Left lobe of liver (tissue), 2 donors: ENCODE data around the gene ADISSP. TPM values are rescaled to one million over a fixed set of nuclear protein-coding genes. Genes with fewer than 3 reads are reported as not detected.

ENCODE experiments used
- ATAC-seq: fragments of 200-7000 bp; cut with Tn5 transposase; one replicate; pipeline ENCODE4 v1.9.1; 2020; ENCODE audit warnings: mild to moderate bottlenecking, moderate library complexity
- DNase-seq: peaks from one replicate; pipeline ENCODE4 v3.0.0-alpha.2; 2020; ENCODE audit warnings: low spot score
- total RNA-seq: library from RNA; stranded (reverse); gene quantifications from one replicate; pipeline ENCODE4 v1.2.1, GENCODE V29; 2021
- donor health status: DM: no; HTN: no; CAD: no; lungs with moderate emphysema.
- donor health status: DM: no; HTN: yes; CAD: no.

Gene ADISSP
- total RNA-seq, 1 donor from 2014 or later = 10.6 TPM

DNA sequence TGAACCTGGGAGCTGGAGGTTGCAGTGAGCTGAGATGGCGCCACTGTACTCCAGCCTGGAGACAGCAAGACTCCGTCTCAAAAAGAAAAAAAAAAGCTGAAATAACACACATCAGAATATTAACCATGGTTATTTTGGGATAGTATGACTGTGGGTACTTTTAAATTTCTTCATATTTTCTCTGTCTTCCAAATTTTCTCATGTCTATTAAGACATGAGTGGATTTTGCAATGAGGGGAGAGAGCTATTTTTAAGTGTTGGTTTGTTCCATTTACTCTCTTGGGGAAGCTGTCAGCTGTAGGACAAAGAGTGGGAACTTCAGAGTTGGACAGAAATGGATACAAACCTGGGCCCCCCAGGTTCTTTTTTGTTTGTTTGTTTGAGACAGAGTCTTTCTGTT lies 10.3 kb downstream of the ADISSP start:
- no peak for ATAC-seq
- DNase-seq = no peak

GRCh38 chr20:3755814-3756480 lies 11.6 kb downstream of the ADISSP start:
- peak; percentile 31 for ATAC-seq
- no peak for DNase-seq

DNA sequence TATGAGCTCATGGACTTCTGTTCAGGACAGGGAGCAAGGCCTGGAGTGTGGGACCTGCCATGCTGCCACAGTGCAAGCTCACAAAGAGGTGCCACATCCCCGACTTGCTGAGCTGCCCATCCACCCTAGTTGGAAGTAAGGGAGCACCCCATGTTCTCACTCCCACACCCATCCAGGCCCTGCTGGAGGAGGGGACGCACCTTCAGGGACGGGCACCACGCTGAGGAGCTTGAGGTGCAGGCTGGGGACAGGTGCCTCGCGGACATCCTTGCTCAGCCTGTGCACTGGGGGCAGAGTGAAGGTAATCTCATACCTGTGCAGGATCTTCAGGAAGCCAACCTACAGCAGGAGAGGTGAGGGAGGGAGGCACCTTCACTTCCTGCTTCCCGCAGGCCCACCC lies 12.3 kb downstream of the ADISSP start:
- no peak for DNase-seq

GRCh38 chr20:3754276-3754630 lies 13.3 kb downstream of the ADISSP start:
- DNase-seq (no peak), ATAC-seq (no peak)

More for the DNA sequence above, 12.3 kb downstream of the ADISSP start:
- ATAC-seq = no peak

DNA sequence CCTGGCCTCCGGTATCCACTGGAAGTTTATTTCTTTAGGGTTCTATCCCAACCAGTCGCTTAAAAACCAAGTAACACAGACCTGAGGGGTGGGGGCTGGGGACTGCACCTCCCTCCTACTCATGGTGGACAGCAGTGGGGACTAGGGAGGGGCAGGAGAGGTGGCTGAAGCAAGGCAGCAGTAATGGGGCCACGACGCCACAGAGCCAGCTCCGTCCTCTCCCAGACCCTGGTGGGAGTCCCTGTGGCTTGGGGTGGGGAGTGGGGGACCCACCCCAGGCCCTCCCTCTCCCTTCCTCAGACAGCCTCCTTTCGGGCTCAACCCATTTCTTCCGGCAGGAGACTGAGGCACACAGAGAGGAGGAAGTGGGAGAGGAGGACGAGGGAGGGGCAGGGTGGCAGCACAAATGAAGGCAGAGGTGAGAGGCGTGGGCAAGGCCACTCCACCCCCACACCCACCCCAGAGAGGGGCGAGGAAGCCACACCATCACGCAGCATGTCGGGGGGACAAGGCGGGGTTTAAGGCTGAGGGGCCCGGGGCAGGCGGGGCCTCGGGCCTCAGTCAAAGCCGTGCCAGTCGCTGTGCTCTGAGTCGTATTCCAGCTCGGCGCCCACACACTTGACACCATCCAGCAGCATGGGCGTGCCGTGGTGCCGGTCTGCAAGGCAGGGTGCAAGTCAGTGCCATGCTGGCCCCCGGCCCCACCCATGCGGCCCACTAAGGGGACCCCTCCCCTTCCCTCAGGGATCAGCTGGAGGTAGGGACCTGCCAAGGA lies 13.9 kb downstream of the ADISSP start:
- ATAC-seq (no peak), DNase-seq (no peak)

GRCh38 chr20:3753098-3753497 lies 14.5 kb downstream of the ADISSP start:
- ATAC-seq (peak; percentile 63), DNase-seq (no peak)

DNA sequence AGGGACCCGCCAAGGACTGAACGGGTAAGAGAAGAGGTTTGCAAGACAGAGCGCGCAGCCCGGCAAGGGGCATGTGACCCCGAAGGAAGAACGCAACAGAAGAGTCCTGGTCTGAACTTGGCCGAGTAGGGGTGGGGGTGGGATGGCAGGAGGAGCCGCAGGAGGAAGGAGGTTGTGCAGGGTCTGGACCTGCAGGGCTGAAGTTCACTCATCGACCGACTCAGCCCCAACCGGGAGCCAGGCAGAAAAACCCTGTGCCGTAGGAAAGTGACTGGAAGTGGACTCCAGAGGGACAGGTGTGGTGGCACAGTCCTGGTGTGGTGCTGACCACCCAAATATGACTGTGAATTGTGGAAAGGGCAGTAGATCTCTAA lies 15.2 kb downstream of the ADISSP start:
- peak; percentile 55 for ATAC-seq
- no peak for DNase-seq

GRCh38 chr20:3751675-3752385 lies 15.7 kb downstream of the ADISSP start:
- peak; percentile 73 for ATAC-seq

DNA sequence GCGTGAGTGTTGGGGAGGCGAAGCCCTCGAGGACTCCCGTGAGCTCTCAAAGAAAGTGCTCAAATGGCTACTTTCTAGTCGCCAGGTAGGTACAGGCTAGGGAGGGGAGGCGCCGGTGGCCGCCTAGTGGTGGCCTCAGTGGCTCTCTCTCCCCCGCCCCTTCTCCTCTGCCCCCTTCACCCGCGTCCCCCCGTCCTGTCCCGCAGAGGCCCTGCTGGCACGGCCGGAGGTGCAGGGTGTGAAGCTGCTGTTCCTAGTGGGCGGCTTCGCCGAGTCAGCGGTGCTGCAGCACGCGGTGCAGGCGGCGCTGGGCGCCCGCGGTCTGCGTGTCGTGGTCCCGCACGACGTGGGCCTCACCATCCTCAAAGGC lies 16.3 kb downstream of the ADISSP start:
- DNase-seq = no peak
- ATAC-seq = no peak

More at GRCh38 chr20:3751675-3752385, 15.7 kb downstream of the ADISSP start:
- peak; percentile 72 for DNase-seq

GRCh38 chr20:3749689-3750531 lies 17.6 kb downstream of the ADISSP start:
- ATAC-seq = peak; percentile 9
- DNase-seq = no peak

- DNase-seq = no peak
Measured at GRCh38 chr20:3749087-3749688, 18.4 kb downstream of the ADISSP start.

DNA sequence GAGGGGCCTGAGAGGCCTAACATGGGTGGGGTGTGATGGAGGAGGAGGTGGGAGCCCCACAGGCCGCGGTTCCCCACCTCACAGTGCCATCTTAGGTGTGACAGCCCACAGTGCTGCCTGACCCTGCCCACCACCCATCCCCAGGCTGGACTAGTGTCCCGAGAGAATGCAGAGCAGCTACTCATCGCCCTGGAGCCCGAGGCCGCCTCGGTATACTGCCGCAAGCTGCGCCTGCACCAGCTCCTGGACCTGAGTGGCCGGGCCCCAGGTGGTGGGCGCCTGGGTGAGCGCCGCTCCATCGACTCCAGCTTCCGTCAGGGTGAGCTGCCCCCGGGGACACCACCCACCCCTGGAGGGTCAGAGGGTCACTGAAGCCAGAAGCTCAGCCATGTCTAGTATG lies 19.5 kb downstream of the ADISSP start:
- DNase-seq = no peak
- no peak for ATAC-seq

More at GRCh38 chr20:3749087-3749688, 18.4 kb downstream of the ADISSP start:
- ATAC-seq = no peak

DNA sequence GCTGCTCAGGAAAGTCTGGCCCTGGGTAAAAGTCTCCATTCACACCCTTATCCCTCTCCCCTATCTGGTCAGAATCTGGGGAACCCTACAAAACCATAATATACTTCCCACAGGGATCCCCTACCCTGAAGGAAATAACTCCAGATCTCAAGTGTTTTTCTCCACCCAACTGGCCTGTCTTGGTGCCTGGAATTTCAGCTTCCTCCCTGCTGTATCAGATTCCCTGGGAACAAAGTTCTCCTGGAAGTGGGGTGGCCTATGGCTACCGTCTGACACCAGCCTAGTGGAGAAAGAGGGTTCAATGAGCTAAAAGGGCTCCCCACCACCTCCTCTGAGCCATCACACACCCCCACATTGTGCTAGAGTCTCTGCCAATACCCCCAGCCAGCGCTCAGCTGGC lies 20.1 kb downstream of the ADISSP start:
- no peak for DNase-seq
- ATAC-seq = no peak

DNA sequence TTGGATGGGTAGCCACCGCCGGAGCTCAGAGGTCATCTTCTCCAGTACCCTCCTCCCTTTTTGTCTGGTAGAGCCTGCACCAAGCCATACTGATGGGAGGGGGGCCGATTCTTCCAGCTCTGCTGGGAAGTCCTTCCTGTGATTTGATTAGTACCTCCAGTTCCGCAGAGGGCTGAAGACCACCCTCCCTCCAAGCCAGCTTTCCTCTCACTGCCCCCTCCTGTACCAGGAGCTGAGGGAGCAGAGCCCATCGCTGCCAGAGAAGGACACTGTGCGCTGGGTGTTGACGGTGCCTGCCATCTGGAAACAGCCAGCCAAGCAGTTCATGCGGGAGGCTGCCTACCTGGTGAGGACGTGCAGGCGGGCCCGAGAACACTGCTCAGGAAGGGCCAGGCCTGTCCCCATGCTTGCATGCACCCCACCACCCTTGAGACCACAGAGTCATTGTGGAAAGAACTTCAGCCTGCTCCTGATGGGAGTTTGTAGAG lies 21.8 kb downstream of the ADISSP start:
- ATAC-seq = no peak
- DNase-seq = no peak

- DNase-seq (no peak), ATAC-seq (peak; percentile 61)
Measured at GRCh38 chr20:3744806-3745685, 22.5 kb downstream of the ADISSP start.

DNA sequence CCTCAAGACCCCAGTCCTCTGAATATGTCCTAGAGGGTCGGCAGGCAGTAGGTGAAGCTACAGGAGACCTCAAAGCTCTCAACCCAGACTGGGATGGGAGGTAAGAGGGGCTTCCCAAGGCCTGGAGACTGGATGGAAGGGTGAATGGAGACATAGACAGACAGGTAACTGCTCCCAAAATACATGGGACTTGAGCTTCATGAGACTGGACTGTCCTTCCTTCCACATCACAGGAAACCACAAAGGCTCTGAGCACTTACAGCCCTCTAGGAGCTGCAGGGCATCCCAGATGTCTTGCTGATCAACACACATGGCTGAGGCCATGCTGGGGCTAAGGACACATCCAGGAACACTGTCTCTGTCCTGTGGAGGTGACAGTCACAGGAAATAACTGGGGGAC lies 23.5 kb downstream of the ADISSP start:
- ATAC-seq (no peak), DNase-seq (no peak)

DNA sequence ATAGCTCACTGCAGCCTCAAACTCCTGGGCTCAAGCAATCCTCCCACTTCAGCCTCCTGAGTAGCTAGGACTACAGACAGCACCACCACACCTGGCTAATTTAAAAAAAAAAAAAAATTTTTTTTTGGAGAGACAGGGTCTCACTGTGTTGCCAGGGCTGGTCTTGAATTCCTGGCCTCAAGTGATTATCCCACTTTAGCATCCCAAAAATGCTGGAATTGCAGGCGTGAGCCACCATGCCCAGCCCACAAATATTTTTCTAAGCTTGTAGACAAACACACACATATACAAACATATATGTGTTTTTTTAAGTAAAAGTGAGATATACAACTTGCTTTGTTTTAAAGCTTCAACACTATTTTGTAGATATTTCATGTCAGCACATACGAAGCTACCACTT lies 24.3 kb downstream of the ADISSP start:
- DNase-seq (no peak), ATAC-seq (no peak)

GRCh38 chr20:3741836-3742458 lies 25.6 kb downstream of the ADISSP start:
- no peak for ATAC-seq
- no peak for DNase-seq
